ENCODE results near the gene SEMA4B. TPM values are rescaled to one million over a fixed set of nuclear protein-coding genes. Genes with fewer than 3 reads are reported as not detected.

The SEMA4B gene
- total and polyA plus RNA-seq, 9 of the 15 experiments (the other 6 are each of a cell fraction or from before 2014, with no cell fraction given) = 1.3 to 33.6 (median 11.0) TPM

GRCh38 chr15:90241343-90242192, 40.4 kb downstream of the SEMA4B start (continued):
- peak; percentile 78 for TF ChIP-seq TEAD4 (IDR thresholded peaks at IDR 0.05; ENCODE audit: low read length)
- no peak for TF ChIP-seq TEAD4 (CRISPR knock-in tag; IDR thresholded peaks at IDR 0.05; ENCODE audit: borderline replicate concordance)
- no peak for TF ChIP-seq NR4A1 (CRISPR knock-in tag; IDR thresholded peaks at IDR 0.05)
- TF ChIP-seq NR4A1 (tag; IDR thresholded peaks at IDR 0.05) = peak; percentile 89
- TF ChIP-seq FOXA3 (CRISPR knock-in tag; conservative IDR thresholded peaks at IDR 0.05 in 1 of 2, IDR thresholded peaks at IDR 0.05 in 1 of 2) = 0 out of 4 replicates have a peak, but pooled peaks of 1 of the 2 experiments have one; percentile 18
- TF ChIP-seq PTRF (tag; IDR thresholded peaks at IDR 0.05) = no peak
- TF ChIP-seq SMARCE1 (IDR thresholded peaks at IDR 0.05) = peak; percentile 82
- no peak for TF ChIP-seq E2F4 (CRISPR knock-in tag; IDR thresholded peaks at IDR 0.05; ENCODE audit: low read depth)
- peak; percentile 56; the same call in 1 of the 2 replicates for TF ChIP-seq ZEB2 (IDR thresholded peaks at IDR 0.05)
- no peak for TF ChIP-seq GTF2F1 (IDR thresholded peaks at IDR 0.05; ENCODE audit: low read depth, low read length)
- TF ChIP-seq MTF1 (CRISPR knock-in tag; IDR thresholded peaks at IDR 0.05; ENCODE audit: borderline replicate concordance) = no peak
- no peak for TF ChIP-seq RAD21 (CRISPR knock-in tag; conservative IDR thresholded peaks at IDR 0.05 in 1 of 2, IDR thresholded peaks at IDR 0.05 in 1 of 2)
- TF ChIP-seq PHF8 (IDR thresholded peaks at IDR 0.05; ENCODE audit: borderline replicate concordance, low read length) = peak; percentile 26; the same call in 1 of the 2 replicates
- peak; percentile 98 for TF ChIP-seq SPI1 (IDR thresholded peaks at IDR 0.05; ENCODE audit: borderline replicate concordance, low read depth, low read length)
- TF ChIP-seq TAF1 (IDR thresholded peaks at IDR 0.05; ENCODE audit: control insufficient read depth, extremely low read depth, insufficient read depth, low read length, severe bottlenecking) = peak; percentile 23
- 0 out of 2 replicates have a peak, but pooled peaks have one; percentile 30 for TF ChIP-seq ZKSCAN1 (IDR thresholded peaks at IDR 0.05; ENCODE audit: low read depth, low read length)
- 0 out of 2 replicates have a peak, but pooled peaks have one; percentile 10 for TF ChIP-seq FOXP1 (CRISPR knock-in tag; IDR thresholded peaks at IDR 0.05)
- peak in 1 of 2 experiments; percentile 78; a peak in 2 of 4 replicates for TF ChIP-seq RCOR1 (IDR thresholded peaks at IDR 0.05; ENCODE audit: borderline replicate concordance in 1 of 2, low read depth in 2 of 2, low read length in 2 of 2)
- TF ChIP-seq LARP7 (IDR thresholded peaks at IDR 0.05) = no peak
- TF ChIP-seq TCF3 (CRISPR knock-in tag; IDR thresholded peaks at IDR 0.05) = peak; percentile 74
- peak; percentile 73 for TF ChIP-seq L3MBTL2 (IDR thresholded peaks at IDR 0.05)
- 0 out of 2 replicates have a peak, but pooled peaks have one; percentile 53 for TF ChIP-seq FOSL1 (tag; conservative IDR thresholded peaks at IDR 0.05)
- TF ChIP-seq E2F6 (IDR thresholded peaks at IDR 0.05; ENCODE audit: borderline replicate concordance in 1 of 2, extremely low read depth in 1 of 2, insufficient read depth in 1 of 2, insufficient read length in 1 of 2, low read depth in 1 of 2, low read length in 1 of 2, poor library complexity in 1 of 2, severe bottlenecking in 1 of 2) = peak in 1 of 2 experiments; percentile 53
